A204.1 (cell line): ENCODE measurements around the gene UFL1.

Experiments used
- FAIRE-seq: peaks from 2 replicates; lab custom pipeline; 2012; peaks lifted over from hg19 to GRCh38; lab: Jason Lieb, UNC

UFL1 gene

DNA sequence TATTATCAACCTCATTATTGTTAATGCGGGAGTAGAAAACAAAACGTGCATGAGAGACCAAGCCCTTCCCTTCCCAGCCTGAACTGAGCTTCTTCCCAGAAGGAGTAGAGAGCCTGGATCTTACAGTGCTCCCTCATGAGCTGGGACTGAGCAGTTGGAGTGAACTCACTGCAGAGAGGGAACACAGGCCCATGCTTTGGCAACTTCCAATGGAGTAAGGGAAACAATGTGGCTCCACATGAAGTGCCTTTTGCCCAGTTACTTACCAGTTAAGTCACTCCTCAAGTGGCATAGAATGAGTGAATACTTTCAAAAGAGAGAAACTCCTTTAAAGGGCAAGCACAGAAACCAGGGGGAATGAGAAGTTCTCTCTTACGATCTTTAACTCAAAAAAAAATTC lies 53.8 kb downstream of the UFL1 start:
- FAIRE-seq, result no peak

DNA sequence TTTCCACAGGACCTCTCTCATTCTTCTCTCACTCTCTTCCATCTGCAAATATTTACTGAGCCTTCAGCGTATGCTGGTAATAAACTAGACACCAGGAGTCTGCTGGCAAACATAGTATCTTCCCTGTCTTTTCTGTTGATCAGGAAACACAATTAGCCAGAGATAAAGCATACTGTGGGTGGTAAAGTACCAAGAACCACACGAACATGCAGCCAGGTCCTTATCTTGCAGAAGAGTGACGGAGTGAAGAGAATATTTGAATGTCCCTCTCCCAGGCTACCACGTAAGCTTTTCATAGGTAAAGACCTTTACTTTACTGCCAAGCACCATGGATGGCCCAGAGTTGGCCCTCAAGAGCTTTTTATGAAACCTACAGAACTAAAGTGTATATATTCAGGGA lies 54.6 kb downstream of the UFL1 start:
- no peak for FAIRE-seq

DNA sequence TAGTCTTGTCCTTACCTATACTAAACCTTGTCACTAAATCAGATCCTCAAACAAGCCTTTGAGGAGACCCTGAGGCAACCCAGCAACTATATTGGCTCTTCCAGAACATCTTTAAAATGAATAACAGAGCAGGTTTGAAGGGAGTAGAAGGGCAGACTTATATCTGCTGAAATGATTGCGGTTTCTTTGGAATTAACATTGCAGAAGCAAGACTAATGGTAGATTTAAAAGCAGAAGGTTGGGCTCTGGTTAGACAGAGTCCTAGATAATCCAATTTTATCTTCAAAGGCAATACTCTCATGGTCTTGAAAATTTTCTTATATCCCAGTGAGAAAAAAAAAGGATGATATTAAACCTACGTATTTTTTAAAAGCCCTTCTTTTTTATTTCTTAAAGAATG lies 60.4 kb downstream of the UFL1 start:
- FAIRE-seq, result no peak

DNA sequence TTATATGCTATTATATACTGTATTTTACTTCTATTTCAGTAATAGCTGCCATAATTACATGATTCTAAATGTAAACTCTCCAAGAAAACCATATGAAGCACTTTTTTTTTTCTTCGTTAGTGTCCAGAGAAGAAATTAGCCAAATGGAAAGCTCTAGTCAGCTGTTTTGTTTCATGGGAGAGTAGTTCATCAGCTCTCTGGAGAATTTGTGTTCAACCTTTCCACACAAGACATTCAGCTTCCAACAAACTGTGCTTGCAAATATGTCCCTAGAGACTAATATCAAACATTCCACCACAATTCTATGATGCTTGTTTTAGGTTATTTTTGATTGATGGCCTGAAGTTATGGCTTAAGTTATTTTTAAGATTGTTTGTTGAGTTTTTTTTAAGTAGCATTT lies 60.8 kb downstream of the UFL1 start:
- no peak for FAIRE-seq

DNA sequence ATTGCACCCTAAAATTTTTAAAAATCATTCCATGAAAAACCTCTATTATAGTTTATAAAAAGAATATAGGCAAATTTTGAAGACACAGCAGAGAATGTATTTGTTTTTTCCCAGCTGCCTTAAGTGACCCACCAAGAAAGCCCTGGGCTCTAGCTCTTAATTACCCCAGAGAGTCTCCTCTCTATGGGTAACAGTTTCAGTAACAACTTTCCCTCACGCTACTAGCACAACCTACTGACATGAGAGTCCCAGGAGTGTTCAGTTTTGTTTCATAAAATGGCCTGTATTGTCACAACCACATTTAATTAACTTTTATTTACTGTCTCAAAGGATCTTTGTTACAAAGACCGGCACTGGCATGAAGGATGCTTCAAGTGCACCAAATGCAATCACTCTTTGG lies 82.8 kb downstream of the UFL1 start:
- FAIRE-seq, result no peak
